A673 (cell line): ENCODE results near the gene MYCT1. TPM values are rescaled to one million over a fixed set of nuclear protein-coding genes. Genes with fewer than 3 reads are reported as not detected.
A peak's percentile ranks its signal among the peaks of the same experiment; 100 is the strongest.

Experiments used
- BruUV-seq: library from RNA; stranded (reverse); fragments of 400-500 nt; replicated peaks from 2 replicates; lab custom pipeline; 2021; lab: Mats Ljungman, UMichigan
- CTCF ChIA-PET: fragments of 300-600 bp; sonication (Branson Sonifier 250); formaldehyde crosslinking; loops from one replicate; lab custom pipeline; 2022; ENCODE audit warnings: antibody characterized with exemption; lab: Charles Lee
- POLR2A ChIA-PET: fragments of 300-600 bp; sonication (Branson Sonifier 250); formaldehyde crosslinking; loops from one replicate; lab custom pipeline; 2022; ENCODE audit warnings: antibody characterized with exemption; ENCODE audit not compliant: low non-redundant PET; lab: Charles Lee
- DNase-seq: peaks from one replicate; pipeline ENCODE4 v3.0.0-alpha.2; 2015; ENCODE audit warnings: low spot score
- H3K27ac ChIP-seq: fragments of 200-600 bp; sonication (generic); 2 replicates; pipeline ENCODE4 v1.5.1; 2016; ENCODE audit warnings: mixed run types, low read depth, mild to moderate bottlenecking, mixed read lengths, antibody characterized with exemption, low read length; ENCODE audit not compliant: poor library complexity, severe bottlenecking
- H3K27me3 ChIP-seq: fragments of 200-600 bp; sonication (generic); replicated peaks from 2 replicates; pipeline ENCODE4 v1.6.1; 2017; ENCODE audit warnings: mixed run types, low read depth, mild to moderate bottlenecking, mixed read lengths, antibody characterized with exemption, low read length; ENCODE audit not compliant: insufficient read depth, poor library complexity
- H3K36me3 ChIP-seq: fragments of 200-600 bp; sonication (generic); 2 replicates; pipeline ENCODE4 v1.6.1; 2016; ENCODE audit warnings: mixed run types, mild to moderate bottlenecking, mixed read lengths, antibody characterized with exemption, low read length; ENCODE audit not compliant: insufficient read depth, poor library complexity, severe bottlenecking
- H3K4me1 ChIP-seq: fragments of 200-600 bp; sonication (generic); 2 replicates; pipeline ENCODE4 v1.6.1; 2017; ENCODE audit warnings: mixed run types, mild to moderate bottlenecking, mixed read lengths, antibody characterized with exemption, low read length; ENCODE audit not compliant: insufficient read depth, poor library complexity, severe bottlenecking
- H3K4me3 ChIP-seq: fragments of 200-600 bp; sonication (generic); 2 replicates; pipeline ENCODE4 v1.5.1; 2016; ENCODE audit warnings: low read depth, mixed run types, mild to moderate bottlenecking, mixed read lengths, low read length; ENCODE audit not compliant: poor library complexity, severe bottlenecking
- H3K9me3 ChIP-seq: fragments of 200-600 bp; sonication (generic); 2 replicates; pipeline ENCODE4 v1.6.1; 2016; ENCODE audit warnings: mixed run types, low read depth, mild to moderate bottlenecking, mixed read lengths, antibody characterized with exemption, low read length; ENCODE audit not compliant: poor library complexity, severe bottlenecking
- EZH2 ChIP-seq: fragments of 200-600 bp; sonication (generic); IDR thresholded peaks from 2 replicates; pipeline ENCODE4 v1.6.1; 2017; ENCODE audit warnings: borderline replicate concordance, low read depth, mild to moderate bottlenecking, mixed read lengths, antibody characterized with exemption, low read length; ENCODE audit not compliant: poor library complexity, severe bottlenecking
- intact Hi-C: fragments of 100-400 bp; cut with micrococcal nuclease; formaldehyde crosslinking; loops from one replicate; pipeline ENCODE4 v1.10.0; 2022; ENCODE audit not compliant: unreplicated experiment
- total RNA-seq: library from RNA; stranded (reverse); gene quantifications from 2 replicates; pipeline ENCODE4 v1.2.3, GENCODE V29; 2021
- TF ChIP-seq, protein P1 (sequence below): fragments of 300-800, 200-600 bp; sonication (generic); conservative IDR thresholded peaks from 2 replicates; pipeline ENCODE4 v1.5.1; 2017; ENCODE audit warnings: low read depth, mild to moderate bottlenecking, antibody characterized with exemption, low read length, moderate library complexity, mixed read lengths

MYCT1 gene
- total RNA-seq, 1 experiment from 2014 or later, result not detected

DNA sequence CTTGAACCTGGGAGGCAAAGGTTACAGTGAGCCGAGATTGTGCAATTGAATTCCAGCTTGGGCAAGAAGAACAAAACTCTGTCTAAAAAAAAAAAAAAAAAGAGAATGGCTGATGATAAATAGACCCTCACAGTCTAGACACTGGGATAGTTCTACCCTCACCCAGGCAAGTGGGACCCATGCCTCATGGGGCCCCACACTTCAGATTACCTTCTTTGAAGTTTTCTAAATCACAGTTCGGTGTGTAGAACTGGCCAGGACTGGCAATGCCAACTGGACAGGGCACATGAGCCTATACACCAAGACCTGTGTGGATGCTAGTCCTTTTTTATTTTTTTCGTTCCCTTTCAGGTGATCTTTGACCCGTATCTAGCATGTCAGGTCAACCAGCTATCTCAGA, 28.6 kb downstream of the MYCT1 start:
- Histone ChIP-seq H3K4me1 (no peaks in the 10 kb centered on the region), H3K9me3 (no peaks in the 10 kb centered on the region), H3K27ac (no peak overlapping the region), H3K27me3 (no peaks in the 10 kb centered on the region), H3K4me3 (no peak overlapping the region), H3K36me3 (no peaks in the 10 kb centered on the region)
- BruUV-seq, result no TSS peak
- no peak for DNase-seq
- intact Hi-C loops, result no loop called here
- TF ChIP-seq, protein P1, sequence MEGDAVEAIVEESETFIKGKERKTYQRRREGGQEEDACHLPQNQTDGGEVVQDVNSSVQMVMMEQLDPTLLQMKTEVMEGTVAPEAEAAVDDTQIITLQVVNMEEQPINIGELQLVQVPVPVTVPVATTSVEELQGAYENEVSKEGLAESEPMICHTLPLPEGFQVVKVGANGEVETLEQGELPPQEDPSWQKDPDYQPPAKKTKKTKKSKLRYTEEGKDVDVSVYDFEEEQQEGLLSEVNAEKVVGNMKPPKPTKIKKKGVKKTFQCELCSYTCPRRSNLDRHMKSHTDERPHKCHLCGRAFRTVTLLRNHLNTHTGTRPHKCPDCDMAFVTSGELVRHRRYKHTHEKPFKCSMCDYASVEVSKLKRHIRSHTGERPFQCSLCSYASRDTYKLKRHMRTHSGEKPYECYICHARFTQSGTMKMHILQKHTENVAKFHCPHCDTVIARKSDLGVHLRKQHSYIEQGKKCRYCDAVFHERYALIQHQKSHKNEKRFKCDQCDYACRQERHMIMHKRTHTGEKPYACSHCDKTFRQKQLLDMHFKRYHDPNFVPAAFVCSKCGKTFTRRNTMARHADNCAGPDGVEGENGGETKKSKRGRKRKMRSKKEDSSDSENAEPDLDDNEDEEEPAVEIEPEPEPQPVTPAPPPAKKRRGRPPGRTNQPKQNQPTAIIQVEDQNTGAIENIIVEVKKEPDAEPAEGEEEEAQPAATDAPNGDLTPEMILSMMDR, result no peak
- TF ChIP-seq EZH2, result no peak
- ChIA-PET CTCF (no interaction called here), POLR2A (no interaction called here)

DNA sequence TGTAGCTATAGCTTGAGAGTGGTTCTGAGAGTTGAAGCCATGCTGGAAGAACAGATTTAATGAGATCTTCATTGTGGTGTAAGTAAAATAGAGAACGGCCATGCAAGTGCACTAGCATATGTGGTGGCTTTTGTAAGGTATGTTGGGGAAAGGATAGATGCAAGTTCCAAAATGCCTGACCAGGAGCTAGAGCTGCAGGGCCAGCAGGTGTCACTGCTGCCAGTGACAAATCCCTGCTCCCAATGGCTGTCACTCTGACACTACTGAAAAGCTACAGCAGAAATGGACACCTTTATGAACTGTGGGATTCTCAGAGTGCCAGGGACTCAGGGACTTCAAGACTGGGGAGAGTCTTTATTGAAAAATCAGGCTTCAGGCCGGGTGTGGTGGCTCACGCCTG, 29.8 kb downstream of the MYCT1 start:
- no peaks in the 10 kb centered on the region for H3K9me3 ChIP-seq
- intact Hi-C loops, result no loop called here
- H3K4me3 ChIP-seq, result no peak overlapping the region
- H3K36me3 ChIP-seq, result no peaks in the 10 kb centered on the region
- ChIA-PET CTCF (no interaction called here), POLR2A (no interaction called here)
- no peaks in the 10 kb centered on the region for H3K4me1 ChIP-seq
- H3K27ac ChIP-seq, result no peak overlapping the region
- DNase-seq, result peak; percentile 4
- no peaks in the 10 kb centered on the region for H3K27me3 ChIP-seq
- TF ChIP-seq, protein P1, result peak; percentile 17; the same call in 1 of the 2 replicates
- no peak for TF ChIP-seq EZH2
- BruUV-seq, result no TSS peak

DNA sequence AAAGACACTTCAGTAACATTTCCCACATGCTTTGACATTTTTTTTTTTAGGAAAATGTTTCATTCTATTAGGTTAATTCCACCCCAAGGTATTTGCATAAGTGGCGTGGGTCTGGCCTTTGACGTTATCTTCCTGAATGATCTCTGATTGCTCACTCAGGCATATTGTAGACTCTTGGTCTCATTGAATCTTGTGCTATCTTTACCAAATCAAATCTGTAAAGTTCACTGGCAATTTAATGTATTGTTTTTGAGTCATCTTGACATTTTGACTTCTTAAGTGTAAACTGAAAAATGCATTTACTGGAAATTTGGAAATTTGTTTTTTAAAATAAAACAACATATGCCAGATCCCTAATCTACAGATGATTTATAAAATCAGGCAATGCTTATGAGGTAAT, 36.9 kb downstream of the MYCT1 start:
- intact Hi-C loops, result no loop called here

More for the DNA sequence above, 36.9 kb downstream of the MYCT1 start:
- ChIA-PET POLR2A (no interaction called here), CTCF (no interaction called here)
- BruUV-seq, result no TSS peak
- no peak for DNase-seq
- H3K27me3 ChIP-seq, result peaks cover 19% of the 10 kb centered on the region
- H3K9me3 ChIP-seq, result peaks cover 3% of the 10 kb centered on the region
- no peak overlapping the region for H3K27ac ChIP-seq
- TF ChIP-seq EZH2, result no peak
- TF ChIP-seq, protein P1, result no peak
- H3K4me3 ChIP-seq, result no peak overlapping the region
- H3K36me3 ChIP-seq, result no peaks in the 10 kb centered on the region
- H3K4me1 ChIP-seq, result no peaks in the 10 kb centered on the region
